Measurements from ENCODE around the gene AGTPBP1. TPM values are rescaled to one million over a fixed set of nuclear protein-coding genes. Genes with fewer than 3 reads are reported as not detected.
"Not testable (repeated sequence)": the region's sequence is repeated elsewhere in the genome, so short reads cannot be mapped to it uniquely, and the experiment has no call there.

Gene AGTPBP1
- total RNA-seq, 1 experiment from 2014 or later = 54.7 TPM

DNA sequence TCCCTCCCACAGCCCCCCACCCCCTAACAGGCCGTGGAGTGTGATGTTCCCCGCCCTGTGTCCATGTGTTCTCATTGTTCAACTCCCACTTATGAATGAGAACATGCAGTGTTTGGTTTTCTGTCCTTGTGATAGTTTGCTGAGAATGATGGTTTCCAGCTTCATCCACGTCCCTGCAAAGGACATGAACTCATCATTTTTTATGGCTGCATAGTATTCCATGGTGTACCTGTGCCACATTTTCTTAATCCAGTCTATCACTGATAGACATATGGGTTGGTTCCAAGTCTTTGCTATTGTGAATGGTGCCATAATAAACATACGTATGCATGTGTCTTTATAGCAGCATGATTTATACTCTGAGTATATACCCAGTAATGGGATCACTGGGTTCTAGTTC is 23.9 kb downstream of the AGTPBP1 start:
- DNase-seq (ENCODE audit: low spot score); ATAC-seq; H3K4me3 Mint-ChIP-seq; H3K27me3 Mint-ChIP-seq (ENCODE audit: low read depth); H3K27ac Mint-ChIP-seq; POLR2A ChIA-PET: not testable (repeated sequence)
- Mint-ChIP-seq H3K4me1 (peaks cover 18% of the 10 kb centered on the region), H3K36me3 (peaks cover 38% of the 10 kb centered on the region), H3K9me3 (peaks cover 33% of the 10 kb centered on the region)
- CTCF ChIA-PET = interaction anchor here (1.2 kb wide), 1 partner anchor 27 kb away, joined by 3 read pairs; no protein-coding TSS in a partner anchor

DNA sequence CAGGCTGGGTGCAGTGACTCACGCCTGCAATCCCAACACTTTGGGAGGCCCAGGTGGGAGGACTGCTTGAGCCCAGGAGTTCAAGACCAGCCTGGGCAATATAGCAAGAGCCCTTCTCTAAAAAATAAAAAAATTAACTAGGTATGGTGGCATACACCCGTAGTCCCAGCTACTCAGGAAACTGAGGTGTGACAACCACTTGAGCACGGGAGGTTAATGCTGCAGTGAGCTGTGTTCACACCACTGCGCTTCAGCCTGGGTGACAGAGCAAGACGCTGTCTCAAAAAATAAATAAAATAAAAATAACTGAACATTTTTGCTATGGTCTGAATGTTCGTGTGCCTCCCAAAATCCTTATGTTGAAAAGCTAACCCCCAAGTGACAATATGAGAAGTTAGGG is 24.5 kb downstream of the AGTPBP1 start:
- Mint-ChIP-seq H3K27ac (peak overlapping the region; percentile 78; the same call in 1 of the 2 replicates), H3K27me3 (ENCODE audit: low read depth) (no peaks in the 10 kb centered on the region), H3K4me3 (no peak overlapping the region), H3K4me1 (peaks cover 12% of the 10 kb centered on the region), H3K36me3 (peaks cover 32% of the 10 kb centered on the region), H3K9me3 (peaks cover 28% of the 10 kb centered on the region)
- ChIA-PET CTCF (interaction anchor here (1.0 to 1.2 kb wide), 2 partner anchors 19 to 28 kb away, joined by 3 to 7 read pairs; no protein-coding TSS in a partner anchor), POLR2A (no interaction called here)
- TF ChIP-seq, protein P1, sequence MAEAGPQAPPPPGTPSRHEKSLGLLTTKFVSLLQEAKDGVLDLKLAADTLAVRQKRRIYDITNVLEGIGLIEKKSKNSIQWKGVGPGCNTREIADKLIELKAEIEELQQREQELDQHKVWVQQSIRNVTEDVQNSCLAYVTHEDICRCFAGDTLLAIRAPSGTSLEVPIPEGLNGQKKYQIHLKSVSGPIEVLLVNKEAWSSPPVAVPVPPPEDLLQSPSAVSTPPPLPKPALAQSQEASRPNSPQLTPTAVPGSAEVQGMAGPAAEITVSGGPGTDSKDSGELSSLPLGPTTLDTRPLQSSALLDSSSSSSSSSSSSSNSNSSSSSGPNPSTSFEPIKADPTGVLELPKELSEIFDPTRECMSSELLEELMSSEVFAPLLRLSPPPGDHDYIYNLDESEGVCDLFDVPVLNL (CRISPR knock-in tag; IDR thresholded peaks at IDR 0.05; ENCODE audit: borderline replicate concordance, low read depth) = no peak
- TF ChIP-seq, protein P2, sequence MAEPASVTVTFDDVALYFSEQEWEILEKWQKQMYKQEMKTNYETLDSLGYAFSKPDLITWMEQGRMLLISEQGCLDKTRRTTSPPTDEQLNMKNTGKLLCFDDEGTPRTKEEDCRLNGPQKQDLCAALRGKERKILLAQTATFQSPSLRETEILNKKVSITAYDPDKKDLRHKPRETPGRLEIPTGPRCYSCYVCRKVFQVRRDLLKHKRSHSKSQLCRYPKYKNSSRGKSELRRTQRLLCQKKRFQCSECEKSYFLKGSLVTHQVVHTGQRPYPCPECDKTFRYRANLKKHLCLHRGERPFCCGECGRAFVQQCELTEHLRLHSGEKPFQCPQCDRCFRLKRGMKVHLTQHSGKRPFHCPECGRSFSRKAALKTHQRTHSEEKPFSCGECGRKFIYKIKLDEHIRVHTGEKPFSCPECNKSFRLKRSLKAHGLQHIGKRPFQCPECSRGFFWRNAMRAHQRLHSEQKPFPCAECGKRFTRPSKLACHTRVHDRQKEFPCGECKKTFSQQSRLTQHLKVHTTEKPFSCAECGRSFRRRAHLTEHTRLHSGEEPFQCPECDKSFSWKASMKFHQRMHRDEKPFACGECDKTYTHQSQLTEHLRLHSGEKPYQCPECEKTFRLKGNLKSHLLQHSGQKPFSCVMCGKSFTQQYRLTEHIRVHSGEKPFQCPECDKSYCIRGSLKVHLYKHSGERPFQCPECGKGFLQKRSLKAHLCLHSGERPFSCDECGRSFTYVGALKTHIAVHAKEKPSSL (CRISPR knock-in tag; conservative IDR thresholded peaks at IDR 0.05) = no peak
- TF ChIP-seq, protein P3, sequence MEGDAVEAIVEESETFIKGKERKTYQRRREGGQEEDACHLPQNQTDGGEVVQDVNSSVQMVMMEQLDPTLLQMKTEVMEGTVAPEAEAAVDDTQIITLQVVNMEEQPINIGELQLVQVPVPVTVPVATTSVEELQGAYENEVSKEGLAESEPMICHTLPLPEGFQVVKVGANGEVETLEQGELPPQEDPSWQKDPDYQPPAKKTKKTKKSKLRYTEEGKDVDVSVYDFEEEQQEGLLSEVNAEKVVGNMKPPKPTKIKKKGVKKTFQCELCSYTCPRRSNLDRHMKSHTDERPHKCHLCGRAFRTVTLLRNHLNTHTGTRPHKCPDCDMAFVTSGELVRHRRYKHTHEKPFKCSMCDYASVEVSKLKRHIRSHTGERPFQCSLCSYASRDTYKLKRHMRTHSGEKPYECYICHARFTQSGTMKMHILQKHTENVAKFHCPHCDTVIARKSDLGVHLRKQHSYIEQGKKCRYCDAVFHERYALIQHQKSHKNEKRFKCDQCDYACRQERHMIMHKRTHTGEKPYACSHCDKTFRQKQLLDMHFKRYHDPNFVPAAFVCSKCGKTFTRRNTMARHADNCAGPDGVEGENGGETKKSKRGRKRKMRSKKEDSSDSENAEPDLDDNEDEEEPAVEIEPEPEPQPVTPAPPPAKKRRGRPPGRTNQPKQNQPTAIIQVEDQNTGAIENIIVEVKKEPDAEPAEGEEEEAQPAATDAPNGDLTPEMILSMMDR (IDR thresholded peaks at IDR 0.05) = no peak
- TF ChIP-seq NR2C2 (CRISPR knock-in tag; IDR thresholded peaks at IDR 0.05) (no peak), NR1H2 (CRISPR knock-in tag; IDR thresholded peaks at IDR 0.05) (no peak), ESRRA (CRISPR knock-in tag; IDR thresholded peaks at IDR 0.05; ENCODE audit: borderline replicate concordance) (no peak), GRHL2 (CRISPR knock-in tag; IDR thresholded peaks at IDR 0.05; ENCODE audit: insufficient replicate concordance, severe bottlenecking) (no peak), JAZF1 (CRISPR knock-in tag; IDR thresholded peaks at IDR 0.05) (no peak), ZNF317 (CRISPR knock-in tag; IDR thresholded peaks at IDR 0.05; ENCODE audit: borderline replicate concordance, low read depth) (no peak)
- TF ChIP-seq, protein P4, sequence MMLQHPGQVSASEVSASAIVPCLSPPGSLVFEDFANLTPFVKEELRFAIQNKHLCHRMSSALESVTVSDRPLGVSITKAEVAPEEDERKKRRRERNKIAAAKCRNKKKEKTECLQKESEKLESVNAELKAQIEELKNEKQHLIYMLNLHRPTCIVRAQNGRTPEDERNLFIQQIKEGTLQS (CRISPR knock-in tag; conservative IDR thresholded peaks at IDR 0.05) = no peak
- TF ChIP-seq, protein P5, sequence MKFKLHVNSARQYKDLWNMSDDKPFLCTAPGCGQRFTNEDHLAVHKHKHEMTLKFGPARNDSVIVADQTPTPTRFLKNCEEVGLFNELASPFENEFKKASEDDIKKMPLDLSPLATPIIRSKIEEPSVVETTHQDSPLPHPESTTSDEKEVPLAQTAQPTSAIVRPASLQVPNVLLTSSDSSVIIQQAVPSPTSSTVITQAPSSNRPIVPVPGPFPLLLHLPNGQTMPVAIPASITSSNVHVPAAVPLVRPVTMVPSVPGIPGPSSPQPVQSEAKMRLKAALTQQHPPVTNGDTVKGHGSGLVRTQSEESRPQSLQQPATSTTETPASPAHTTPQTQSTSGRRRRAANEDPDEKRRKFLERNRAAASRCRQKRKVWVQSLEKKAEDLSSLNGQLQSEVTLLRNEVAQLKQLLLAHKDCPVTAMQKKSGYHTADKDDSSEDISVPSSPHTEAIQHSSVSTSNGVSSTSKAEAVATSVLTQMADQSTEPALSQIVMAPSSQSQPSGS (CRISPR knock-in tag; IDR thresholded peaks at IDR 0.05; ENCODE audit: borderline replicate concordance, low read depth) = no peak
- DNase-seq (ENCODE audit: low spot score) (no peak), ATAC-seq (no peak)

DNA sequence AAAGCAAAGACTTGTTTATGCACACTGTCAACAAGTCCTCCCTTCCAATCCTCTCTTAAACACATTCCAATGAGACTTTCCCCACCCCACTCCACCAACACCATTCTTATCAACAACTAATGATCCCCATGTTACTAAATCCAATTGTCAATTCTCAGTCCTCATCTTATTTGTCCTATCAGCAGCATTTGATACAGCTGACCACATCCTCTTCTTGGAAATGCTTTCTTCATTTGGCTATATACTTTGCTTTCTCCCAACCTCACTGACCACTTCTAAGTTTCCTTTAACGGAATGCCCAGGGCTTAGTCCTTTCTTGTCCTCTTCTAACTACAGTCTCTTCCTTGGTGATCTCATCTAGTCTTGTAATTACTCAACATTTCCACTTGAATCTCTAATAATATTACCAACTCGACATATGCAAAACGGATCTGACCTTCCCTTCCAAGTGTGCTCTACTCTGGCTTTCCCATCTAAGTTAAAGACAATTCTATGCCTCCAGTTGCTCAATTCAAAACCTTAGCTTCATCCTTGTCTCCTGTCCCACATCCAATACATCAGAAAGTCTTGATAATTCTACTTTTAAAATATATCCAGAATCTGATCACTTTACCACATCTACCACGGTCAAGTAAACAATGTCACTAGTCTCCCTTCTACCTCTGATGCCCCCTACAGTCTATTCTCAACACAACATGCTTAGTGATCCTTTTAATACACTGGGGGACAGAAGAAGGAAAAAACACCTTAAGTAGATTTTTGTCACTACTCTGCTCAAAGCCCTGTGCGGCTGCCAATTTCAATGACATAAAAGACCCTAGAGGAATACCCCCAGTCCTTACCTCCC is 25.5 kb downstream of the AGTPBP1 start:
- Mint-ChIP-seq H3K4me1 (peaks cover 9% of the 10 kb centered on the region), H3K36me3 (peaks cover 24% of the 10 kb centered on the region), H3K4me3 (no peak overlapping the region), H3K27me3 (ENCODE audit: low read depth) (no peaks in the 10 kb centered on the region), H3K9me3 (peaks cover 21% of the 10 kb centered on the region), H3K27ac (peak overlapping the region; percentile 21; the same call in 1 of the 2 replicates)
- CTCF ChIA-PET = interaction anchor here (0.9 to 1.0 kb wide), 2 partner anchors 18 kb away, joined by 7 read pairs; no protein-coding TSS in a partner anchor
- TF ChIP-seq, protein P3 (IDR thresholded peaks at IDR 0.05) = 0 out of 2 replicates have a peak, but pooled peaks have one; percentile 25
- TF ChIP-seq IRF2 (CRISPR knock-in tag; IDR thresholded peaks at IDR 0.05; ENCODE audit: borderline replicate concordance, low read depth) (no peak), PRRX2 (CRISPR knock-in tag; IDR thresholded peaks at IDR 0.05) (no peak)
- TF ChIP-seq, protein P6, sequence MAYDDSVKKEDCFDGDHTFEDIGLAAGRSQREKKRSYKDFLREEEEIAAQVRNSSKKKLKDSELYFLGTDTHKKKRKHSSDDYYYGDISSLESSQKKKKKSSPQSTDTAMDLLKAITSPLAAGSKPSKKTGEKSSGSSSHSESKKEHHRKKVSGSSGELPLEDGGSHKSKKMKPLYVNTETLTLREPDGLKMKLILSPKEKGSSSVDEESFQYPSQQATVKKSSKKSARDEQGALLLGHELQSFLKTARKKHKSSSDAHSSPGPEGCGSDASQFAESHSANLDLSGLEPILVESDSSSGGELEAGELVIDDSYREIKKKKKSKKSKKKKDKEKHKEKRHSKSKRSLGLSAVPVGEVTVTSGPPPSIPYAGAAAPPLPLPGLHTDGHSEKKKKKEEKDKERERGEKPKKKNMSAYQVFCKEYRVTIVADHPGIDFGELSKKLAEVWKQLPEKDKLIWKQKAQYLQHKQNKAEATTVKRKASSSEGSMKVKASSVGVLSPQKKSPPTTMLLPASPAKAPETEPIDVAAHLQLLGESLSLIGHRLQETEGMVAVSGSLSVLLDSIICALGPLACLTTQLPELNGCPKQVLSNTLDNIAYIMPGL (CRISPR knock-in tag; IDR thresholded peaks at IDR 0.05) = no peak
- POLR2A ChIA-PET = no interaction called here
- ATAC-seq (peak; percentile 83), DNase-seq (ENCODE audit: low spot score) (no peak)
